Fibroblast of lung (primary cell): ENCODE measurements around the gene LRRC18. TPM values are rescaled to one million over a fixed set of nuclear protein-coding genes. Genes with fewer than 3 reads are reported as not detected.

ENCODE experiments used
- DNase-seq, 2 donors: peaks; one replicate each; pipeline versions ENCODE4 v3.0.0 to v3.0.0-alpha.2; 2010; ENCODE audit warnings: low read depth in 2 of 2
- H2AFZ ChIP-seq: 2 replicates; pipeline ENCODE4 v1.5.1; 2012; ENCODE audit warnings: low read length, control low read depth, inconsistent platforms
- H3K27ac ChIP-seq: 2 replicates; pipeline ENCODE4 v1.5.1; 2011; ENCODE audit warnings: low read length, control low read depth; ENCODE audit not compliant: insufficient read depth
- H3K27me3 ChIP-seq: 2 replicates; pipeline ENCODE4 v1.5.1; 2011; ENCODE audit warnings: mild to moderate bottlenecking, low read length; ENCODE audit not compliant: control insufficient read depth, insufficient read depth
- H3K36me3 ChIP-seq: 2 replicates; pipeline ENCODE4 v1.5.1; 2011; ENCODE audit warnings: low read length; ENCODE audit not compliant: control insufficient read depth, insufficient read depth
- H3K4me1 ChIP-seq: 2 replicates; pipeline ENCODE4 v1.5.1; 2011; ENCODE audit warnings: low read length; ENCODE audit not compliant: control insufficient read depth, insufficient read depth; ENCODE audit errors: extremely low read depth
- H3K4me2 ChIP-seq: 2 replicates; pipeline ENCODE4 v1.5.1; 2011; ENCODE audit warnings: low read length, control low read depth; ENCODE audit not compliant: insufficient read depth; ENCODE audit errors: extremely low read depth
- H3K4me3 ChIP-seq, 4 experiments: fragments of 200-600 bp in 1 of 4; sonication (generic) in 1 of 4; replicated peaks in 1 of 4; 2 replicates each; pipeline ENCODE4 v1.5.1; 2011 to 2016; ENCODE audit warnings: low read length in 4 of 4, low read depth in 3 of 4, mild to moderate bottlenecking in 3 of 4, control low read depth in 2 of 4, inconsistent platforms in 1 of 4, mixed read lengths in 1 of 4; ENCODE audit not compliant: insufficient read depth in 1 of 4; ENCODE audit errors: control extremely low read depth in 1 of 4
- H3K79me2 ChIP-seq: 2 replicates; pipeline ENCODE4 v1.5.1; 2012; ENCODE audit warnings: mild to moderate bottlenecking, low read length, inconsistent platforms; ENCODE audit not compliant: control insufficient read depth, insufficient read depth
- H3K9ac ChIP-seq: 2 replicates; pipeline ENCODE4 v1.5.1; 2011; ENCODE audit warnings: mild to moderate bottlenecking, low read length, control low read depth; ENCODE audit not compliant: insufficient read depth
- H3K9me3 ChIP-seq: 2 replicates; pipeline ENCODE4 v1.5.1; 2012; ENCODE audit warnings: low read depth, low read length; ENCODE audit not compliant: control insufficient read depth, insufficient read depth
- H4K20me1 ChIP-seq: 2 replicates; pipeline ENCODE4 v1.5.1; 2011; ENCODE audit warnings: low read length; ENCODE audit not compliant: control insufficient read depth, insufficient read depth; ENCODE audit errors: extremely low read depth
- EZH2 ChIP-seq: IDR thresholded peaks from 2 replicates; pipeline ENCODE4 v1.5.1; 2012; ENCODE audit warnings: low read length, control low read depth, mild to moderate bottlenecking; ENCODE audit errors: missing control alignments
- polyA plus RNA-seq, 2 donors: library from polyadenylated mRNA; depleted of rRNA in 1 of 2; stranded (reverse) in 1 of 2; unstranded in 1 of 2; fragments of >200 nt; gene quantifications; 2 replicates each; pipeline ENCODE4 v1.2.1, GENCODE V29; 2011 to 2012; ENCODE audit warnings: missing spikeins in 1 of 2
- total RNA-seq: library from RNA; depleted of rRNA; stranded (reverse); fragments of >200 nt; gene quantifications from 2 replicates; pipeline ENCODE4 v1.2.1, GENCODE V29; 2014
- TF ChIP-seq, protein P1 (sequence below), 2 donors: IDR thresholded peaks in 1 of 2; conservative IDR thresholded peaks in 1 of 2; 1 replicate in 1 of 2; 2 replicates in 1 of 2; pipeline ENCODE4 v1.5.1; 2011 to 2012; ENCODE audit warnings: low read length in 2 of 2, control low read depth in 1 of 2, inconsistent platforms in 1 of 2, low read depth in 1 of 2, mild to moderate bottlenecking in 1 of 2

Gene LRRC18
- total and polyA plus RNA-seq, 2 donors (not counting 1 experiment from before 2014, with no cell fraction given), result 0.66 TPM; not detected in 1

DNA sequence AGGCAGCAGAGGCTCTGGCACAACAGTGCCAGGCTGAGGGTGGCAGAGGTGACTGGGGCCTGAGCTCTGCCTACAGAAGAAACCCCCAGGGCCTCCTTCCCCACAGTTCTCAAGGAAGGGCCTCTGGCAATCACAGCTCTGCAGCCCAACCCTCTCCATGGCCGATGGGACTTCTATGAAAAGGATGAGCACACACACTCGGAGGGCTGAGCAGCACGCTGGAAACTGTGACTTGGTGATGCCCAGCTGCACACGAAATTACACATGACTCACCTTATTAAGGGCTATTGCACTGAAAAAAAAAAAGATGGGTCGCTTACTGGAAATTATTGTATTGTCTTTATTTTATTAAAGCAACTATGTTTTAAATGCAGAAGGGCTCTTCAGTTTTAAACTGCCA lies 42.9 kb upstream of the LRRC18 start:
- Histone ChIP-seq H4K20me1 (no peaks in the 10 kb centered on the region), H2AFZ (no peak overlapping the region), H3K4me3 (no peak overlapping the region), H3K79me2 (no peaks in the 10 kb centered on the region), H3K27me3 (peaks cover 3% of the 10 kb centered on the region), H3K9ac (no peak overlapping the region), H3K4me2 (no peak overlapping the region), H3K36me3 (no peaks in the 10 kb centered on the region), H3K27ac (no peak overlapping the region), H3K4me1 (no peaks in the 10 kb centered on the region), H3K9me3 (no peaks in the 10 kb centered on the region)
- no peak for DNase-seq
- TF ChIP-seq, protein P1, sequence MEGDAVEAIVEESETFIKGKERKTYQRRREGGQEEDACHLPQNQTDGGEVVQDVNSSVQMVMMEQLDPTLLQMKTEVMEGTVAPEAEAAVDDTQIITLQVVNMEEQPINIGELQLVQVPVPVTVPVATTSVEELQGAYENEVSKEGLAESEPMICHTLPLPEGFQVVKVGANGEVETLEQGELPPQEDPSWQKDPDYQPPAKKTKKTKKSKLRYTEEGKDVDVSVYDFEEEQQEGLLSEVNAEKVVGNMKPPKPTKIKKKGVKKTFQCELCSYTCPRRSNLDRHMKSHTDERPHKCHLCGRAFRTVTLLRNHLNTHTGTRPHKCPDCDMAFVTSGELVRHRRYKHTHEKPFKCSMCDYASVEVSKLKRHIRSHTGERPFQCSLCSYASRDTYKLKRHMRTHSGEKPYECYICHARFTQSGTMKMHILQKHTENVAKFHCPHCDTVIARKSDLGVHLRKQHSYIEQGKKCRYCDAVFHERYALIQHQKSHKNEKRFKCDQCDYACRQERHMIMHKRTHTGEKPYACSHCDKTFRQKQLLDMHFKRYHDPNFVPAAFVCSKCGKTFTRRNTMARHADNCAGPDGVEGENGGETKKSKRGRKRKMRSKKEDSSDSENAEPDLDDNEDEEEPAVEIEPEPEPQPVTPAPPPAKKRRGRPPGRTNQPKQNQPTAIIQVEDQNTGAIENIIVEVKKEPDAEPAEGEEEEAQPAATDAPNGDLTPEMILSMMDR (conservative IDR thresholded peaks at IDR 0.05 in 1 of 2, IDR thresholded peaks at IDR 0.05 in 1 of 2; ENCODE audit: low read depth in 1 of 2, low read length in 2 of 2), result no peak
- TF ChIP-seq EZH2, result no peak

DNA sequence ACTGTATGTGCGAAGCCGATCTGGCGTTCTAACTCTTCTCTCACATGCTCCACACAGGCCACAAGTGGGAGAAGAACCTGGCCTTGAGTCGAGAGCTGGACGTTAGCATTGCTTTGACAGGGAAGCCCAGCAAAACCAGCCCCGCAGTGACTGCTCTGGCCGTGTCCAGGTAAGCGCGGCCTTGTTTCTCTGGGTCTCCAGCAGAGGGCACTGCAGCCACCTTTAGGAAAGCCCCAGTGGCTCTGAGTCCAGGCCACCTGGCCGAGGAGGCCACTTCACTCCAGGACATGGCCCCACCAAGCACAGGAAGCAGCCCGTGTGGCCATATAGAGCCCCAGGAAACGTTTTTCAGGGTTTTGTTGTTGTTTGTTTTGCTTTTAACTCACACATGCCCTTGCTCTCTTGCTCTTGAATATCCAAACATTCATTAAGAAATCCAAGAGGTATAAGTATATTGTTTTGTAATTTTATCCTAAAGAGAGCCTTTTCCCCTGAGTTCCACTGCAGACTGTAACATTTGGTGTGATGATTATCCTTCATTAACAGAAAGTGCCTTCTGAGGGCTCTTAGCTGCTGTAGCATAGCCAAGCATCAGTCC lies 41.8 kb upstream of the LRRC18 start:
- Histone ChIP-seq H3K4me1 (no peaks in the 10 kb centered on the region), H4K20me1 (no peaks in the 10 kb centered on the region), H3K9me3 (no peaks in the 10 kb centered on the region), H3K9ac (no peak overlapping the region), H3K27ac (no peak overlapping the region), H3K4me2 (no peak overlapping the region), H2AFZ (no peak overlapping the region), H3K4me3 (no peak overlapping the region), H3K36me3 (no peaks in the 10 kb centered on the region), H3K79me2 (no peaks in the 10 kb centered on the region), H3K27me3 (peaks cover 3% of the 10 kb centered on the region)
- TF ChIP-seq, protein P1 (conservative IDR thresholded peaks at IDR 0.05 in 1 of 2, IDR thresholded peaks at IDR 0.05 in 1 of 2; ENCODE audit: low read depth in 1 of 2, low read length in 2 of 2), result peak; percentile 75 to 81
- no peak for TF ChIP-seq EZH2
- peak; percentile 19 to 40 for DNase-seq

DNA sequence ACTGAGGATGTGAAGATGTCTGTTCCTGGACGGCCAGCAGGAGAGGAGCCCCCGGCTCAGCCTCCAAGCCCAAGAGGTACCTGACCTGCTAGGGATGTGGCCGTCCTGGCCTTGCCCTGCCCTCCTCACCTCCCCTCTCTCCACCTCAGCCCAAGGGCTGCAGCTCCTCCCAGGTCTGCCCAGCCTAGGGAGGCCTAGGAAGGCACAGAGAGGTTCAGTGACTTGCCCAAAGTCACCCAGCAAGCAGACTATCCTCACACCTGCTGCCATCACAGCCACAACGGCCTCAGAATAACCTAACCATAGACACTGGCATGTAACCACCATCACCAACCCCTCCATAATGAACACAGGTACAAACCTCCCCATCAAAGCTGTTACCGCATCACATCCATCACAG lies 38.7 kb upstream of the LRRC18 start:
- Histone ChIP-seq H3K4me1 (no peaks in the 10 kb centered on the region), H3K4me3 (no peak overlapping the region), H3K27me3 (peaks cover 3% of the 10 kb centered on the region), H3K36me3 (no peaks in the 10 kb centered on the region), H2AFZ (no peak overlapping the region), H3K79me2 (no peaks in the 10 kb centered on the region), H3K9me3 (no peaks in the 10 kb centered on the region), H3K9ac (no peak overlapping the region), H3K27ac (no peak overlapping the region), H4K20me1 (no peaks in the 10 kb centered on the region), H3K4me2 (no peak overlapping the region)
- no peak for DNase-seq
- TF ChIP-seq EZH2, result no peak
- TF ChIP-seq, protein P1 (conservative IDR thresholded peaks at IDR 0.05 in 1 of 2, IDR thresholded peaks at IDR 0.05 in 1 of 2; ENCODE audit: low read depth in 1 of 2, low read length in 2 of 2), result no peak
